HepG2 (cell line): ENCODE data around the gene GLRX5. TPM values are rescaled to one million over a fixed set of nuclear protein-coding genes. Genes with fewer than 3 reads are reported as not detected.

Experiments used
- ATAC-seq: fragments of 200-7000 bp; cut with Tn5 transposase; 3 replicates; pipeline ENCODE4 v1.9.1; 2020; ENCODE audit warnings: mild to moderate bottlenecking, moderate library complexity
- BruUV-seq: library from RNA; stranded (reverse); fragments of 400-500 nt; replicated peaks from 2 replicates; lab custom pipeline; 2021; lab: Mats Ljungman, UMichigan
- CTCF ChIA-PET: fragments of 300-600 bp; formaldehyde crosslinking; extraction: SDS; loops from one replicate; lab custom pipeline; 2021; ENCODE audit warnings: low total read pairs, inconsistent platforms, low intra/inter-chr PET ratio; lab: Yijun Ruan, JAX
- POLR2A ChIA-PET: fragments of 350-600 bp; sonication (Branson Sonifier 250); formaldehyde crosslinking; loops from one replicate; lab custom pipeline; 2020; ENCODE audit warnings: antibody characterized with exemption, inconsistent platforms; lab: Yijun Ruan, JAX
- DNase-seq: peaks from one replicate; pipeline ENCODE4 v3.0.0-alpha.2; 2015; ENCODE audit warnings: low spot score
- FAIRE-seq: peaks from 3 replicates; lab custom pipeline; 2011; peaks lifted over from hg19 to GRCh38; lab: Jason Lieb, UNC
- H2AFZ ChIP-seq: one replicate; pipeline ENCODE4 v1.6.1; 2011; ENCODE audit warnings: low read length, inconsistent platforms
- H3K27ac ChIP-seq: fragments of 300-600 bp; 3 replicates; pipeline ENCODE4 v1.8.0; 2011; ENCODE audit warnings: mixed run types, mild to moderate bottlenecking, mixed read lengths, low read length, inconsistent platforms; ENCODE audit not compliant: insufficient read depth; ENCODE audit errors: extremely low read length
- H3K27me3 ChIP-seq, 2 experiments: fragments of 200-600 bp in 1 of 2; 2 replicates in 1 of 2; 3 replicates in 1 of 2; pipeline versions ENCODE4 v1.6.0 to v1.8.0; 2011; ENCODE audit warnings: low read length in 2 of 2, mild to moderate bottlenecking in 2 of 2, moderate library complexity in 2 of 2, inconsistent platforms in 1 of 2; ENCODE audit not compliant: insufficient read depth in 2 of 2, control insufficient read depth in 1 of 2
- H3K36me3 ChIP-seq, 2 experiments: fragments of 200-600 bp in 1 of 2; replicated peaks in 1 of 2; 2 replicates in 1 of 2; 3 replicates in 1 of 2; pipeline versions ENCODE4 v1.5.1 to v1.8.0; 2011; ENCODE audit warnings: low read length in 2 of 2, inconsistent platforms in 1 of 2; ENCODE audit not compliant: insufficient read depth in 2 of 2, control insufficient read depth in 1 of 2
- H3K4me1 ChIP-seq: 2 replicates; pipeline ENCODE4 v1.5.1; 2012; ENCODE audit warnings: low read length, inconsistent platforms; ENCODE audit not compliant: insufficient read depth
- H3K4me2 ChIP-seq: 2 replicates; pipeline ENCODE4 v1.6.0; 2011; ENCODE audit warnings: low read depth, low read length, inconsistent platforms
- H3K4me3 ChIP-seq, 3 experiments: fragments of 200-600 bp in 1 of 3; sonication (generic), shearing (Covaris generic) in 1 of 3; replicated peaks in 1 of 3; 2 replicates each; pipeline ENCODE4 v1.5.1; 2011 to 2016; ENCODE audit warnings: low read length in 3 of 3, inconsistent platforms in 2 of 3, low read depth in 2 of 3, mild to moderate bottlenecking in 2 of 3, control low read depth in 1 of 3, mixed read lengths in 1 of 3; ENCODE audit not compliant: insufficient read depth in 1 of 3
- H3K79me2 ChIP-seq: one replicate; pipeline ENCODE4 v1.6.1; 2011; ENCODE audit warnings: low read length, inconsistent platforms; ENCODE audit not compliant: insufficient read depth
- H3K9ac ChIP-seq: 2 replicates; pipeline ENCODE4 v1.6.0; 2011; ENCODE audit warnings: mild to moderate bottlenecking, low read depth, low read length, inconsistent platforms; ENCODE audit not compliant: insufficient read depth
- H3K9me3 ChIP-seq: 2 replicates; pipeline ENCODE4 v1.5.1; 2012; ENCODE audit warnings: mild to moderate bottlenecking, low read length
- H4K20me1 ChIP-seq: 2 replicates; pipeline ENCODE4 v1.6.0; 2011; ENCODE audit warnings: inconsistent platforms, mild to moderate bottlenecking, low read length, moderate library complexity; ENCODE audit not compliant: insufficient read depth
- GLI4 ChIP-seq: sonication (generic); formaldehyde crosslinking; IDR thresholded peaks from 2 replicates; pipeline ENCODE4 v1.5.1; 2020; ENCODE audit warnings: missing genetic modification reagents, mild to moderate bottlenecking, moderate library complexity, borderline replicate concordance
- HNF4G ChIP-seq, 2 experiments: sonication (generic) in 1 of 2; formaldehyde crosslinking in 1 of 2; IDR thresholded peaks; 2 replicates each; pipeline versions ENCODE4 v1.4.0 to v1.6.1; 2011 to 2020; ENCODE audit warnings: borderline replicate concordance in 2 of 2, low read depth in 2 of 2, mild to moderate bottlenecking in 2 of 2, low read length in 1 of 2, missing genetic modification reagents in 1 of 2, moderate library complexity in 1 of 2
- MBNL3 ChIP-seq: fragments of 250-450 bp; sonication (Bioruptor Pico); conservative IDR thresholded peaks from 2 replicates; pipeline ENCODE4 v1.8.0; 2022; ENCODE audit warnings: mild to moderate bottlenecking, inconsistent platforms
- NCOR1 ChIP-seq: fragments of 200-600 bp; sonication (generic); IDR thresholded peaks from 2 replicates; pipeline ENCODE4 v1.7.0; 2017; ENCODE audit warnings: antibody characterized with exemption, low read length, borderline replicate concordance
- RCOR2 ChIP-seq: IDR thresholded peaks from 2 replicates; pipeline ENCODE4 v1.6.1; 2016; ENCODE audit warnings: missing biosample characterization, missing genetic modification reagents
- SP2 ChIP-seq: sonication (generic); formaldehyde crosslinking; IDR thresholded peaks from 2 replicates; pipeline ENCODE4 v1.5.1; 2020; ENCODE audit warnings: mild to moderate bottlenecking, missing genetic modification reagents
- XRCC5 ChIP-seq: fragments of 200-400 bp; formaldehyde crosslinking; optimal IDR thresholded peaks from 2 replicates; pipeline ENCODE3; 2017; ENCODE audit warnings: mild to moderate bottlenecking, low read length
- ZNF34 ChIP-seq: sonication (generic); formaldehyde crosslinking; IDR thresholded peaks from 2 replicates; pipeline ENCODE4 v1.4.0; 2020; ENCODE audit warnings: mild to moderate bottlenecking, missing genetic modification reagents, borderline replicate concordance
- ZNF737 ChIP-seq: sonication (generic); formaldehyde crosslinking; IDR thresholded peaks from 2 replicates; pipeline ENCODE4 v1.5.0; 2020; ENCODE audit warnings: missing genetic modification reagents, mild to moderate bottlenecking, borderline replicate concordance
- WGBS: methylation state at CpG from one replicate; pipeline ENCODE4 v1.1.6; 2017; ENCODE audit warnings: low lambda C conversion rate; 5-methylcytosine and 5-hydroxymethylcytosine counted together
- in situ Hi-C: cut with HindIII; loops from 2 replicates; pipeline ENCODE4 v1.10.0; 2017; ENCODE audit warnings: low pct_unique_long_range_greater_than_20kb; ENCODE audit not compliant: extremely low pct_ligation_motif_present
- intact Hi-C: fragments of 100-400 bp; cut with micrococcal nuclease; formaldehyde crosslinking; loops from one replicate; pipeline ENCODE4 v1.10.0; 2022; ENCODE audit not compliant: unreplicated experiment
- polyA plus RNA-seq, 8 experiments: library from polyadenylated mRNA; depleted of rRNA in 3 of 8; stranded (reverse) in 7 of 8; unstranded in 1 of 8; fragments of >200 nt; fragmentation: Illumina TruSeq in 4 of 8; extraction: Trizol in 4 of 8; gene quantifications; 2 replicates each; pipeline versions ENCODE4 v1.2.1 to v1.2.3, GENCODE V29; 2011 to 2016; ENCODE audit warnings: low read depth in 4 of 8, missing spikeins in 1 of 8, mixed read lengths in 1 of 8; ENCODE audit not compliant: insufficient read depth in 1 of 8
- total RNA-seq, 5 experiments: library from RNA; depleted of rRNA; stranded (reverse); fragments of >200 nt; fragmentation: Illumina TruSeq; extraction: Trizol; gene quantifications; 2 replicates each; pipeline ENCODE4 v1.2.3, GENCODE V29; 2016; ENCODE audit warnings: low read depth in 1 of 5
- TF ChIP-seq, protein P1 (sequence below): IDR thresholded peaks from 2 replicates; pipeline ENCODE4 v1.6.1; 2016; ENCODE audit warnings: missing genetic modification reagents, missing compliant biosample characterization
- TF ChIP-seq, protein P2 (sequence below): sonication (generic); formaldehyde crosslinking; IDR thresholded peaks from 2 replicates; pipeline ENCODE4 v1.8.0; 2022; ENCODE audit warnings: mild to moderate bottlenecking, missing genetic modification reagents; ENCODE audit not compliant: insufficient replicate concordance

GLRX5 gene
- total and polyA plus RNA-seq, 2 of the 13 experiments (the other 11 are each of a cell fraction or from before 2014, with no cell fraction given): 122 to 146 TPM

DNA sequence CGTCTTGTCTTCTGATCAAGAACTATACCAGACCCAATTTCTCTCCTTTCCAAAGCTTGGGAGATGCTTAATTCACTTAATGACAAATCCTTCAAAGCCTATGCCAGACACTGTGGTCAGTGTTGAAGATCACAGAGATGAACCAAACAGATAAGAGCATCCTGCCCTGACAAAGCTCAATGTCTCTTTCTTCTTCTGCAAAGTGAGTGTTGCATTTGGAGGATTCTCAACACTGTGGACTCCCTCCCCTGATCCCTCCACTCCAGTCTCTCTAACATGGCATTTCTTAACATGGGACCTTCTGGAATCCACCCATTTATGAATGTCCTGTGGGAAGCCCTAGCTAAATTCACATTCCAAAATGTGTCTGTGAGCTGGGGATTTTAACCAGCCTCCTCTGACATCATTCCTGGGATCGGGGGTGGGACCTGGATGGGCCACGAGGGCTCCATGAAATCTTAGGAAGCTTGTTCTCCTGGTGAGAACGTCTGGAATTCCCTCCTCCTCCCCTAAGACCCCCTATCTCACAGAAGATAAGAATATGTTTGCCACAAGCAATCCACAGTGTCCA is 38.7 kb upstream of the GLRX5 start:
- Histone ChIP-seq H3K27me3 (no peaks in the 10 kb centered on the region), H3K27ac (no peak overlapping the region), H3K36me3 (no peaks in the 10 kb centered on the region; a peak in 1 of 5 replicates), H3K4me1 (peaks cover 59% of the 10 kb centered on the region)
- 32% methylated on average over 4 of the region's 4 CpGs for WGBS
- ATAC-seq (no peak), DNase-seq (no peak)
- no TSS peak for BruUV-seq
- CTCF ChIA-PET: no interaction called here
- intact Hi-C loops: no loop called here
- in situ Hi-C loops: no loop called here
- TF ChIP-seq, protein P1, sequence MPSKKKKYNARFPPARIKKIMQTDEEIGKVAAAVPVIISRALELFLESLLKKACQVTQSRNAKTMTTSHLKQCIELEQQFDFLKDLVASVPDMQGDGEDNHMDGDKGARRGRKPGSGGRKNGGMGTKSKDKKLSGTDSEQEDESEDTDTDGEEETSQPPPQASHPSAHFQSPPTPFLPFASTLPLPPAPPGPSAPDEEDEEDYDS (CRISPR knock-in tag): no peak
- TF ChIP-seq MBNL3 (CRISPR knock-in tag) (no peak), ZNF34 (CRISPR knock-in tag) (no peak), GLI4 (CRISPR knock-in tag) (no peak), ZNF737 (no peak), XRCC5 (no peak), HNF4G (IDR thresholded peaks at IDR 0.05; ENCODE audit: borderline replicate concordance, low read depth, low read length) (no peak), HNF4G (CRISPR knock-in tag; IDR thresholded peaks at IDR 0.05; ENCODE audit: borderline replicate concordance, low read depth) (no peak), NCOR1 (no peak), RCOR2 (no peak), SP2 (CRISPR knock-in tag) (no peak)
- TF ChIP-seq, protein P2, sequence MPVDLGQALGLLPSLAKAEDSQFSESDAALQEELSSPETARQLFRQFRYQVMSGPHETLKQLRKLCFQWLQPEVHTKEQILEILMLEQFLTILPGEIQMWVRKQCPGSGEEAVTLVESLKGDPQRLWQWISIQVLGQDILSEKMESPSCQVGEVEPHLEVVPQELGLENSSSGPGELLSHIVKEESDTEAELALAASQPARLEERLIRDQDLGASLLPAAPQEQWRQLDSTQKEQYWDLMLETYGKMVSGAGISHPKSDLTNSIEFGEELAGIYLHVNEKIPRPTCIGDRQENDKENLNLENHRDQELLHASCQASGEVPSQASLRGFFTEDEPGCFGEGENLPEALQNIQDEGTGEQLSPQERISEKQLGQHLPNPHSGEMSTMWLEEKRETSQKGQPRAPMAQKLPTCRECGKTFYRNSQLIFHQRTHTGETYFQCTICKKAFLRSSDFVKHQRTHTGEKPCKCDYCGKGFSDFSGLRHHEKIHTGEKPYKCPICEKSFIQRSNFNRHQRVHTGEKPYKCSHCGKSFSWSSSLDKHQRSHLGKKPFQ (CRISPR knock-in tag): no peak
- TF ChIP-seq, all 625 proteins: peak for 0
- Histone ChIP-seq H4K20me1 (peaks cover 4% of the 10 kb centered on the region; the same call in 1 of the 2 replicates), H3K9me3 (no peaks in the 10 kb centered on the region), H3K4me3 (no peak overlapping the region), H3K9ac (no peak overlapping the region), H3K79me2 (peaks cover 15% of the 10 kb centered on the region), H2AFZ (no peak overlapping the region), H3K4me2 (no peak overlapping the region)
- peak; percentile 23 for FAIRE-seq
- POLR2A ChIA-PET: interaction anchor here (0.7 to 1.3 kb wide), 4 partner anchors 13 to 54 kb away, joined by 3 to 10 read pairs (median 3); partner anchors contain the start of gene SYNE3
